GM18511 (cell line): Measurements from ENCODE around the gene CPPED1.
"Not testable (repeated sequence)": the region's sequence is repeated elsewhere in the genome, so short reads cannot be mapped to it uniquely, and the experiment has no call there.

Experiments
- ATAC-seq: cut with Tn5 transposase; IDR thresholded peaks from one replicate; pipeline ENCODE4 v1.9.1; 2021; ENCODE audit warnings: mild to moderate bottlenecking, moderate library complexity; ENCODE audit not compliant: unreplicated experiment

Gene CPPED1, protein sequence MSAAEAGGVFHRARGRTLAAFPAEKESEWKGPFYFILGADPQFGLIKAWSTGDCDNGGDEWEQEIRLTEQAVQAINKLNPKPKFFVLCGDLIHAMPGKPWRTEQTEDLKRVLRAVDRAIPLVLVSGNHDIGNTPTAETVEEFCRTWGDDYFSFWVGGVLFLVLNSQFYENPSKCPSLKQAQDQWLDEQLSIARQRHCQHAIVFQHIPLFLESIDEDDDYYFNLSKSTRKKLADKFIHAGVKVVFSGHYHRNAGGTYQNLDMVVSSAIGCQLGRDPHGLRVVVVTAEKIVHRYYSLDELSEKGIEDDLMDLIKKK

GRCh38 chr16:12803203-12804093, at the start of gene CPPED1:
CPPED1 (minus strand) TSS chr16:12803887; CDS start chr16:12803776, 111 bp downstream.
- ATAC-seq = peak; percentile 87

DNA sequence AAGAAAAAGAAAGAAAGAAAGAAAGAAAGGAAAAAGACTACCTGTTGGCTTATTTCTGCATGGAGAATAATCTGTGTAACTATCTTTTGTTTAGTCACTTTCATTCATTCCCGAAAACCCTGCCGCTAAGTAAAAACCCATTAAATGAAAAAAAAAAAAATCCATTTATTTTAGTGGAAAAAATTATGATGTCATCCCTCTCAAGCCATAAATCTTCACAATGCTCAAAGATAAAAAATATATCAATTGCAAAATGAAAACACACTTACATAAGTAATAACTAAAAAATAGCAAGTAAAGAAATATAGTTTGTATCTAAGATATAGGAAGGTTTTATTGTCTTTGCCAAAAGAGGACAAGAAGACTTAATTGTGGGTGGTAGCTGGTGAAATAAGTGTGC, 46.5 kb upstream of the CPPED1 start:
- no peak for ATAC-seq

DNA sequence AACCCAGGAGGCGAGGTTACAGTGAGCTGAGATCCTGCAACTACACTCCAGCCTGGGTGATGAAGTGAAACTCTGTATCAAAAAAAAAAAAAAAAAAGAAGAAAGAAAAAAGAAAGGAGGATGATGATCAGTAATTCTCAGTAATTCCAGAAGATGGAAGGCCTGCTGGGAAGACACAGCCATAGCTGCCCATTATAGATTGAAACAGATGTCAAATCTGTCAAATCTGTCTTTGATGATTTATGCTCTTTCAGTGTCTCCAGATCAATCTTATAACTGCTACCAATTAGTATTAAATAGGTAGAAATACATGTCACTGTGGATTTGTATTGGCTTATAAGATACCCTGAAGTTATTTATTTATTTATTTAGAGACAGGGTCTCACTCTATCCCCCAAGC, 42.9 kb upstream of the CPPED1 start:
- ATAC-seq = no peak

GRCh38 chr16:12845282-12845681, 41.6 kb upstream of the CPPED1 start:
- ATAC-seq = no peak

GRCh38 chr16:12837756-12838155, 34.1 kb upstream of the CPPED1 start:
- ATAC-seq = no peak

DNA sequence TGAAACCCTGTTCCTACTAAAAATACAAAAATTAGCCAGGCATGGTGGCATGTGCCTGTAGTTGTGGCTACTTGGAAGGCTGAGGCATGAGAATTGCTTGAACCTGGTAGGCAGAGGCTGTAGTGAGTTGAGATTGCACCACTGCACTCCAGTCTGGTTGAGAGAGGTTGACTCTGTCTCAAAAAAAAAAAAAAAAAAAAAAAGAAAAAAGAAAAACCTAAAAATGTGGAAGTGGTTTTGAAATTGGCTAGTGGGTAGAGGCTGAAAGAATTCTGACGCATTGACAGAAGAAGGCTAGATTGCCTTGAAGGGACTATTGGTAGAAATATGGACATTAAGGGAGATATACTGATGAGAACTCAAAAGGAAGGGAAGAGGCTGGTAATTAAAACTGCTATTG, 33.6 kb upstream of the CPPED1 start:
- ATAC-seq = no peak

GRCh38 chr16:12833926-12834325, 30.2 kb upstream of the CPPED1 start:
- no peak for ATAC-seq

- ATAC-seq = no peak
Observed at GRCh38 chr16:12829096-12829888, 25.6 kb upstream of the CPPED1 start.

DNA sequence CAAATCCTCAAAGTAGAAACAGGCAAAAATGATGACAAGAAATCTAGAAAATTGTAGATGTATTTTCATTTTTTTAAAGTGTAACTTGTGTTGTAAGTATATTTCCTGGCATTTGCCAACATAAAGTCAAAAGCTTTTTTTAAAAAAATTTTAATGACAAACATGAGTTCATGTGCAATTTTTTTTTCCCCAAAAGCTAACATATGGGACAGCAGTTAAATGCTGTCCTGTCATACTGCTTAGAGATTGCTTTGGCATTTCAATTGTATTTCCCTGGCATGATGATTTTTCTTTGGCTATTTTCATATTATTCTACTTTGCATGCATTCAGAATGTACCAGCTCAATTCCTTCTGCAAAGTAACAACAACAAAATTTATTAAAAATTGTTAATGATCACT, 24.5 kb upstream of the CPPED1 start:
- ATAC-seq = no peak

- ATAC-seq = no peak
Observed at GRCh38 chr16:12826559-12826958, 22.9 kb upstream of the CPPED1 start.

- ATAC-seq = no peak
Observed at GRCh38 chr16:12819126-12820117, 15.7 kb upstream of the CPPED1 start.

- no peak for ATAC-seq
Observed at GRCh38 chr16:12818326-12818725, 14.6 kb upstream of the CPPED1 start.

GRCh38 chr16:12816791-12817214, 13.1 kb upstream of the CPPED1 start:
- not testable (repeated sequence) for ATAC-seq

DNA sequence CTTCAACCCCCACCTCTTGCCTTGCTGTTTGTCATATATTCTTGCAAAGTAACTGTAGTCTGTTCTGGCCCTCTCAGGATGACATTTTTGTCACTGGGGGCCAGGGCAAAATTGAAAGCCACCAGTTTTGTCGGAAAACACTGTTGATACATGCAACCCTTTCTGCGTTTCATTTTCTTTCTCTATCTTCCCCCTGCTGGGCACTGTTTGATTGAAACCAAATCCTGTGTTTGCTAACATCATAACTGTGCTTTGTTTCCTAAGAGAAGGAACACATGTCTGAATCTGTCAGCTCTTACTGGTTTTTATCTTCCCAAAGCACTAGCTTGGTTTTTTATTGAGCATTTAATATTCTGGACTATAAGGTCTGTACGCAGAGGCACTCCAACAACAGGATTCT, 11.7 kb upstream of the CPPED1 start:
- no peak for ATAC-seq

- ATAC-seq = not testable (repeated sequence)
Observed at GRCh38 chr16:12813734-12814133, 10.0 kb upstream of the CPPED1 start.

- not testable (repeated sequence) for ATAC-seq
Observed at GRCh38 chr16:12813321-12813720, 9.6 kb upstream of the CPPED1 start.

DNA sequence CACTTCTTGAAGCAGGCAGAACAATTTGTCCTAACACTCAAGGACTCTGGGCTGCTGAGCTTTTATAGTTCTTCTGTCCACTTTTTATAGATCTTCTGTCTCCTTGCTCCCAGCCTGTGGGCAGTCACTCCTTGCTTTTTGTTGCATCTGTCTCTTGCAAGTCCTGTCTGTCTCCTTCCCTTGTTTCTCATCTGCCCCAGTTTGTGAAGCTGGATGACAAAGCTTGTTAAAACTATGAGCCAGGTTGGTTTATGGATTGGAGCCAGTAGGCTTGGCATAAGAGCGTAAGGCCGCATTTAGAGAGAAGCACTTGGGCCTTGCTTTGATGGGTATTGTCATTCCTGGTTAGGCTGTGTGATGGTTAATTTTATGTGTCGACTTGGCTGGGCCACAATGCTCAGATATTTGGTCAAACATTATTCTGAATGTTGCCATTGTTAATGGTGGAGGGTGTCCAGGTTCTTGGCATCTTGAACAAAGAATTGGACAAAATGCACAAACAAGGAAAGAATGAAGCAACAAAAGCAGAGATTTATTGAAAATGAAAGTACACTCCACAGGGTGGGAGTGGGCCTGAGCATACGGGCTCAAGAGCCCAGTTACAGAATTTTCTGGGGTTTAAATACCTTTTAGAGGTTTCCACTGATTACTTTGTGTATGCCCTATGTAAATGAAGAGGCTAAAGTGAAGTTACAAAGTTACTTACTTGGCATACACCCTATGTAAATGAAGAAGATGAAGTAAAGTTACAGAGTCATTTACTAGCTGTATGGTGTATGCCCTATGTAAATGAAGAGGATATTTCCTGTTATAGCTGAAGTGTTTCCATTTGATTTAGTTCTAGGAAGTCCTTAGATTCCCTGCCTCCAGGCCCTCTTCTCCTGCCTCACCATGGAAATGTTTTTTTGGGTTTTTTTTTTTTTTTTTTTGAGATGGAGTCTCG, 8.0 kb upstream of the CPPED1 start:
- no peak for ATAC-seq

GRCh38 chr16:12805066-12805465, 1.4 kb upstream of the CPPED1 start:
- ATAC-seq = no peak

GRCh38 chr16:12804395-12804794, 708 bp upstream of the CPPED1 start:
- ATAC-seq = no peak
